NCI-H748 (cell line): Measurements from ENCODE around the gene ANKS3.

Source experiments
- DNase-seq: peaks from one replicate; lab custom pipeline; 2025; ENCODE audit not compliant: unreplicated experiment; lab: John Stamatoyannopoulos, UW

ANKS3 gene

GRCh38 chr16:4728676-4729075, 5.4 kb downstream of the ANKS3 start:
- no peak for DNase-seq

- no peak for DNase-seq
Observed at GRCh38 chr16:4726616-4727015, 7.5 kb downstream of the ANKS3 start.

GRCh38 chr16:4724661-4725270, 9.3 kb downstream of the ANKS3 start:
- DNase-seq: no peak

GRCh38 chr16:4723071-4723767, 10.9 kb downstream of the ANKS3 start:
- DNase-seq: no peak

GRCh38 chr16:4718466-4718865, 15.6 kb downstream of the ANKS3 start:
- no peak for DNase-seq

GRCh38 chr16:4714996-4715395, 19.1 kb downstream of the ANKS3 start:
- no peak for DNase-seq

GRCh38 chr16:4713663-4714501, 20.2 kb downstream of the ANKS3 start:
- DNase-seq: no peak

GRCh38 chr16:4709481-4709880, 24.6 kb downstream of the ANKS3 start:
- DNase-seq: no peak

- no peak for DNase-seq
Observed at GRCh38 chr16:4706871-4707270, 27.2 kb downstream of the ANKS3 start.

GRCh38 chr16:4704913-4705312, 29.2 kb downstream of the ANKS3 start:
- DNase-seq: no peak

- no peak for DNase-seq
Observed at GRCh38 chr16:4704491-4704890, 29.6 kb downstream of the ANKS3 start.

GRCh38 chr16:4703906-4704305, 30.2 kb downstream of the ANKS3 start:
- DNase-seq: no peak

- no peak for DNase-seq
Observed at GRCh38 chr16:4702466-4702808, 31.6 kb downstream of the ANKS3 start.

GRCh38 chr16:4701791-4702465, 32.1 kb downstream of the ANKS3 start:
- no peak for DNase-seq

- no peak for DNase-seq
Observed at GRCh38 chr16:4700997-4701743, 32.9 kb downstream of the ANKS3 start.

GRCh38 chr16:4700380-4700996, 33.6 kb downstream of the ANKS3 start:
- no peak for DNase-seq

- DNase-seq: no peak
Observed at GRCh38 chr16:4699046-4699556, 35.0 kb downstream of the ANKS3 start.

- no peak for DNase-seq
Observed at GRCh38 chr16:4698321-4699045, 35.6 kb downstream of the ANKS3 start.

GRCh38 chr16:4697848-4698291, 36.2 kb downstream of the ANKS3 start:
- DNase-seq: no peak
